HepG2 (cell line): Measurements from ENCODE around the gene NAV2. TPM values are rescaled to one million over a fixed set of nuclear protein-coding genes. Genes with fewer than 3 reads are reported as not detected.
A peak's percentile ranks its signal among the peaks of the same experiment; 100 is the strongest.

Experiments used
- BHLHE40 ChIP-seq: IDR thresholded peaks from 2 replicates; pipeline ENCODE4 v1.6.1; 2011; ENCODE audit warnings: low read length, improper control_type of control experiment
- CENPX ChIP-seq: sonication (generic); formaldehyde crosslinking; IDR thresholded peaks from 2 replicates; pipeline ENCODE4 v1.9.0; 2021; ENCODE audit warnings: mild to moderate bottlenecking, missing genetic modification reagents, moderate library complexity
- ELF4 ChIP-seq: sonication (generic); formaldehyde crosslinking; IDR thresholded peaks from 2 replicates; pipeline ENCODE4 v1.5.0; 2020; ENCODE audit warnings: missing genetic modification reagents, mild to moderate bottlenecking, moderate library complexity, borderline replicate concordance
- MEIS2 ChIP-seq: sonication (generic); formaldehyde crosslinking; IDR thresholded peaks from 2 replicates; pipeline ENCODE4 v1.9.0; 2021; ENCODE audit warnings: mild to moderate bottlenecking, missing genetic modification reagents
- NPAS2 ChIP-seq: sonication (generic); formaldehyde crosslinking; IDR thresholded peaks from 2 replicates; pipeline ENCODE4 v1.8.0; 2022; ENCODE audit warnings: mild to moderate bottlenecking, missing genetic modification reagents, borderline replicate concordance
- SMAD3 ChIP-seq: sonication (generic); formaldehyde crosslinking; IDR thresholded peaks from 2 replicates; pipeline ENCODE4 v1.4.0; 2020; ENCODE audit warnings: missing genetic modification reagents
- SNAI1 ChIP-seq: sonication (generic); formaldehyde crosslinking; IDR thresholded peaks from 2 replicates; pipeline ENCODE4 v1.5.0; 2020; ENCODE audit warnings: mild to moderate bottlenecking, missing genetic modification reagents, borderline replicate concordance
- SP140L ChIP-seq: sonication (generic); formaldehyde crosslinking; IDR thresholded peaks from 2 replicates; pipeline ENCODE4 v1.4.0; 2020; ENCODE audit warnings: missing genetic modification reagents, borderline replicate concordance
- TCF7L2 ChIP-seq: IDR thresholded peaks from 2 replicates; pipeline ENCODE4 v1.6.1; 2011; ENCODE audit warnings: mild to moderate bottlenecking, low read depth, low read length, moderate library complexity
- UBTF ChIP-seq: sonication (generic); formaldehyde crosslinking; IDR thresholded peaks from 2 replicates; pipeline ENCODE4 v1.4.0; 2020; ENCODE audit warnings: mild to moderate bottlenecking, missing genetic modification reagents
- ZBTB21 ChIP-seq: sonication (generic); formaldehyde crosslinking; IDR thresholded peaks from 2 replicates; pipeline ENCODE4 v1.4.0; 2020; ENCODE audit warnings: missing genetic modification reagents
- ZBTB38 ChIP-seq: sonication (generic); formaldehyde crosslinking; IDR thresholded peaks from 2 replicates; pipeline ENCODE4 v1.5.1; 2020; ENCODE audit warnings: mild to moderate bottlenecking, missing genetic modification reagents
- ZHX1 ChIP-seq: sonication (generic); formaldehyde crosslinking; IDR thresholded peaks from 2 replicates; pipeline ENCODE4 v1.8.1; 2022; ENCODE audit warnings: low read depth, mild to moderate bottlenecking, missing genetic modification reagents
- ZNF557 ChIP-seq: sonication (generic); formaldehyde crosslinking; IDR thresholded peaks from 2 replicates; pipeline ENCODE4 v1.4.0; 2020; ENCODE audit warnings: missing genetic modification reagents
- ZNF75D ChIP-seq: sonication (generic); formaldehyde crosslinking; IDR thresholded peaks from 2 replicates; pipeline ENCODE4 v1.8.1; 2023; ENCODE audit warnings: missing genetic modification reagents, mild to moderate bottlenecking, borderline replicate concordance
- polyA plus RNA-seq, 8 experiments: library from polyadenylated mRNA; depleted of rRNA in 3 of 8; stranded (reverse) in 7 of 8; unstranded in 1 of 8; fragments of >200 nt; fragmentation: Illumina TruSeq in 4 of 8; extraction: Trizol in 4 of 8; gene quantifications; 2 replicates each; pipeline versions ENCODE4 v1.2.1 to v1.2.3, GENCODE V29; 2011 to 2016; ENCODE audit warnings: low read depth in 4 of 8, missing spikeins in 1 of 8, mixed read lengths in 1 of 8; ENCODE audit not compliant: insufficient read depth in 1 of 8
- total RNA-seq, 5 experiments: library from RNA; depleted of rRNA; stranded (reverse); fragments of >200 nt; fragmentation: Illumina TruSeq; extraction: Trizol; gene quantifications; 2 replicates each; pipeline ENCODE4 v1.2.3, GENCODE V29; 2016; ENCODE audit warnings: low read depth in 1 of 5
- TF ChIP-seq, protein P1 (sequence below): sonication (generic); formaldehyde crosslinking; IDR thresholded peaks from 2 replicates; pipeline ENCODE4 v1.5.1; 2020; ENCODE audit warnings: mild to moderate bottlenecking, missing genetic modification reagents, borderline replicate concordance
- TF ChIP-seq, protein P2 (sequence below): sonication (generic); formaldehyde crosslinking; conservative IDR thresholded peaks from 2 replicates; pipeline ENCODE4 v1.4.0; 2020; ENCODE audit warnings: missing genetic modification reagents
- TF ChIP-seq, protein P3 (sequence below): sonication (generic); formaldehyde crosslinking; IDR thresholded peaks from 2 replicates; pipeline ENCODE4 v1.8.0; 2022; ENCODE audit warnings: mild to moderate bottlenecking, missing genetic modification reagents, borderline replicate concordance

Gene NAV2
- total and polyA plus RNA-seq, 2 of the 13 experiments (the other 11 are each of a cell fraction or from before 2014, with no cell fraction given) = 9.3 to 34.6 TPM

GRCh38 chr11:20035701-20036601, 323.3 kb downstream of the NAV2 start (continued):
- TF ChIP-seq SP140L (0 out of 2 replicates have a peak, but pooled peaks have one; percentile 26), NPAS2 (0 out of 2 replicates have a peak, but pooled peaks have one; percentile 68), UBTF (CRISPR knock-in tag) (peak; percentile 73), ZNF75D (CRISPR knock-in tag) (no peak), MEIS2 (peak; percentile 99), SMAD3 (CRISPR knock-in tag) (peak; percentile 75), ZHX1 (CRISPR knock-in tag) (peak; percentile 94), ELF4 (CRISPR knock-in tag) (no peak), BHLHE40 (peak; percentile 90), ZBTB21 (CRISPR knock-in tag) (peak; percentile 94), CENPX (CRISPR knock-in tag) (no peak), TCF7L2 (no peak), ZBTB38 (CRISPR knock-in tag) (peak; percentile 57; the same call in 1 of the 2 replicates), SNAI1 (no peak), ZNF557 (CRISPR knock-in tag) (0 out of 2 replicates have a peak, but pooled peaks have one; percentile 78)
- TF ChIP-seq, protein P1, sequence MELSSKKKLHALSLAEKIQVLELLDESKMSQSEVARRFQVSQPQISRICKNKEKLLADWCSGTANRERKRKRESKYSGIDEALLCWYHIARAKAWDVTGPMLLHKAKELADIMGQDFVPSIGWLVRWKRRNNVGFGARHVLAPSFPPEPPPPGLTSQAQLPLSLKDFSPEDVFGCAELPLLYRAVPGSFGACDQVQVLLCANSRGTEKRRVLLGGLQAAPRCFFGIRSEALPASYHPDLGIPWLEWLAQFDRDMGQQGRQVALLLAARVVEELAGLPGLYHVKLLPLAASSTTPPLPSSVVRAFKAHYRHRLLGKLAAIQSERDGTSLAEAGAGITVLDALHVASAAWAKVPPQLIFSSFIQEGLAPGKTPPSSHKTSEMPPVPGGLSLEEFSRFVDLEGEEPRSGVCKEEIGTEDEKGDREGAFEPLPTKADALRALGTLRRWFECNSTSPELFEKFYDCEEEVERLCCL (CRISPR knock-in tag) = 0 out of 2 replicates have a peak, but pooled peaks have one; percentile 73
- TF ChIP-seq, protein P2, sequence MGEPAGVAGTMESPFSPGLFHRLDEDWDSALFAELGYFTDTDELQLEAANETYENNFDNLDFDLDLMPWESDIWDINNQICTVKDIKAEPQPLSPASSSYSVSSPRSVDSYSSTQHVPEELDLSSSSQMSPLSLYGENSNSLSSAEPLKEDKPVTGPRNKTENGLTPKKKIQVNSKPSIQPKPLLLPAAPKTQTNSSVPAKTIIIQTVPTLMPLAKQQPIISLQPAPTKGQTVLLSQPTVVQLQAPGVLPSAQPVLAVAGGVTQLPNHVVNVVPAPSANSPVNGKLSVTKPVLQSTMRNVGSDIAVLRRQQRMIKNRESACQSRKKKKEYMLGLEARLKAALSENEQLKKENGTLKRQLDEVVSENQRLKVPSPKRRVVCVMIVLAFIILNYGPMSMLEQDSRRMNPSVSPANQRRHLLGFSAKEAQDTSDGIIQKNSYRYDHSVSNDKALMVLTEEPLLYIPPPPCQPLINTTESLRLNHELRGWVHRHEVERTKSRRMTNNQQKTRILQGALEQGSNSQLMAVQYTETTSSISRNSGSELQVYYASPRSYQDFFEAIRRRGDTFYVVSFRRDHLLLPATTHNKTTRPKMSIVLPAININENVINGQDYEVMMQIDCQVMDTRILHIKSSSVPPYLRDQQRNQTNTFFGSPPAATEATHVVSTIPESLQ = no peak
- TF ChIP-seq, protein P3, sequence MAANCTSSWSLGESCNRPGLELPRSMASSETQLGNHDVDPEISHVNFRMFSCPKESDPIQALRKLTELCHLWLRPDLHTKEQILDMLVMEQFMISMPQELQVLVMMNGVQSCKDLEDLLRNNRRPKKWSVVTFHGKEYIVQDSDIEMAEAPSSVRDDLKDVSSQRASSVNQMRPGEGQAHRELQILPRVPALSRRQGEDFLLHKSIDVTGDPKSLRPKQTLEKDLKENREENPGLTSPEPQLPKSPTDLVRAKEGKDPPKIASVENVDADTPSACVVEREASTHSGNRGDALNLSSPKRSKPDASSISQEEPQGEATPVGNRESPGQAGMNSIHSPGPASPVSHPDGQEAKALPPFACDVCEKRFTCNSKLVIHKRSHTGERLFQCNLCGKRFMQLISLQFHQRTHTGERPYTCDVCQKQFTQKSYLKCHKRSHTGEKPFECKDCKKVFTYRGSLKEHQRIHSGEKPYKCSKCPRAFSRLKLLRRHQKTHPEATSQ (CRISPR knock-in tag) = 0 out of 2 replicates have a peak, but pooled peaks have one; percentile 6
